Calu3 (cell line): ENCODE results near the gene RACGAP1. TPM values are rescaled to one million over a fixed set of nuclear protein-coding genes. Genes with fewer than 3 reads are reported as not detected.

Experiments
- BruUV-seq: library from RNA; stranded (reverse); fragments of 400-500 nt; replicated peaks from 2 replicates; lab custom pipeline; 2021; lab: Mats Ljungman, UMichigan
- CTCF ChIA-PET: fragments of 300-600 bp; sonication (Branson Sonifier 250); formaldehyde crosslinking; loops from one replicate; lab custom pipeline; 2022; ENCODE audit warnings: antibody characterized with exemption; lab: Charles Lee
- DNase-seq: peaks from one replicate; pipeline ENCODE4 v3.0.0; 2022
- H3K27ac Mint-ChIP-seq: one replicate; pipeline ENCODE4 v1.8.0; 2022; ENCODE audit warnings: mixed read lengths; ENCODE audit not compliant: unreplicated experiment
- H3K27me3 Mint-ChIP-seq: one replicate; pipeline ENCODE4 v1.8.0; 2022; ENCODE audit warnings: mixed read lengths; ENCODE audit not compliant: unreplicated experiment
- H3K36me3 Mint-ChIP-seq: one replicate; pipeline ENCODE4 v1.8.0; 2022; ENCODE audit warnings: mild to moderate bottlenecking, moderate library complexity, mixed read lengths; ENCODE audit not compliant: insufficient read depth, unreplicated experiment
- H3K4me1 Mint-ChIP-seq: one replicate; pipeline ENCODE4 v1.8.0; 2022; ENCODE audit warnings: mild to moderate bottlenecking, low read depth, mixed read lengths; ENCODE audit not compliant: unreplicated experiment
- H3K4me3 Mint-ChIP-seq: one replicate; pipeline ENCODE4 v1.8.0; 2022; ENCODE audit warnings: mild to moderate bottlenecking, low read depth, moderate library complexity, mixed read lengths; ENCODE audit not compliant: unreplicated experiment
- H3K9me3 Mint-ChIP-seq: one replicate; pipeline ENCODE4 v1.8.0; 2022; ENCODE audit warnings: low read depth, mixed read lengths; ENCODE audit not compliant: unreplicated experiment
- CTCF ChIP-seq: fragments of 200-600 bp; IDR thresholded peaks from one replicate; pipeline ENCODE4 v1.8.0; 2022; ENCODE audit warnings: antibody characterized with exemption; ENCODE audit not compliant: unreplicated experiment
- intact Hi-C: fragments of 100-400 bp; cut with micrococcal nuclease; formaldehyde crosslinking; loops from one replicate; pipeline ENCODE4 v1.10.0; 2022; ENCODE audit not compliant: unreplicated experiment
- total RNA-seq: library from RNA; stranded (reverse); gene quantifications from 2 replicates; pipeline ENCODE4 v1.2.3, GENCODE V29; 2022

RACGAP1 gene
- total RNA-seq, 1 experiment from 2014 or later = 62.0 TPM

GRCh38 chr12:49985981-49986380, 39.3 kb downstream of the RACGAP1 start:
- intact Hi-C loops = no loop called here
- BruUV-seq = no TSS peak
- no peak for TF ChIP-seq CTCF
- Mint-ChIP-seq H3K9me3 (no peaks in the 10 kb centered on the region), H3K27me3 (no peaks in the 10 kb centered on the region), H3K4me1 (no peaks in the 10 kb centered on the region), H3K4me3 (no peak overlapping the region), H3K36me3 (no peaks in the 10 kb centered on the region), H3K27ac (no peak overlapping the region)
- CTCF ChIA-PET = interaction anchor here (0.6 kb wide), 1 partner anchor 69 kb away, joined by 5 read pairs; no protein-coding TSS in a partner anchor
- no peak for DNase-seq

- intact Hi-C loops = no loop called here
- no peak for DNase-seq
- H3K9me3 Mint-ChIP-seq = no peaks in the 10 kb centered on the region
- CTCF ChIA-PET = no interaction called here
- H3K27ac Mint-ChIP-seq = no peak overlapping the region
- H3K4me3 Mint-ChIP-seq = no peak overlapping the region
- no TSS peak for BruUV-seq
- no peak for TF ChIP-seq CTCF
- no peaks in the 10 kb centered on the region for H3K36me3 Mint-ChIP-seq
- H3K27me3 Mint-ChIP-seq = no peaks in the 10 kb centered on the region
- no peaks in the 10 kb centered on the region for H3K4me1 Mint-ChIP-seq
Measured at GRCh38 chr12:49984476-49985359, 40.6 kb downstream of the RACGAP1 start.

GRCh38 chr12:49983892-49984291, 41.4 kb downstream of the RACGAP1 start:
- BruUV-seq = no TSS peak
- Mint-ChIP-seq H3K27ac (no peak overlapping the region), H3K9me3 (no peaks in the 10 kb centered on the region), H3K4me3 (no peak overlapping the region), H3K4me1 (no peaks in the 10 kb centered on the region), H3K27me3 (no peaks in the 10 kb centered on the region), H3K36me3 (no peaks in the 10 kb centered on the region)
- DNase-seq = no peak
- CTCF ChIA-PET = no interaction called here
- intact Hi-C loops = no loop called here
- TF ChIP-seq CTCF = no peak

GRCh38 chr12:49982246-49983087, 42.8 kb downstream of the RACGAP1 start:
- Mint-ChIP-seq H3K36me3 (no peaks in the 10 kb centered on the region), H3K9me3 (no peaks in the 10 kb centered on the region), H3K4me1 (no peaks in the 10 kb centered on the region), H3K27ac (no peak overlapping the region), H3K27me3 (no peaks in the 10 kb centered on the region), H3K4me3 (no peak overlapping the region)
- intact Hi-C loops = no loop called here
- BruUV-seq = no TSS peak
- no peak for TF ChIP-seq CTCF
- no peak for DNase-seq
- CTCF ChIA-PET = interaction anchor here (0.6 kb wide), 1 partner anchor 93 kb away, joined by 3 read pairs; no protein-coding TSS in a partner anchor
